Neural cell (in vitro differentiated cells): ENCODE data around the gene ABI3BP.

Experiments used
- EZH2 ChIP-seq: fragments of 200-600, 300-800 bp; shearing (Covaris generic), sonication (generic); IDR thresholded peaks from 2 replicates; pipeline ENCODE4 v1.6.1; 2014; ENCODE audit warnings: antibody characterized with exemption, low read length, borderline replicate concordance, mild to moderate bottlenecking; ENCODE audit not compliant: insufficient read depth, poor library complexity, severe bottlenecking
- POLR2AphosphoS5 ChIP-seq: IDR thresholded peaks from 2 replicates; pipeline ENCODE4 v1.6.1; 2012
- SMC3 ChIP-seq: fragments of 450-650 bp; conservative IDR thresholded peaks from 2 replicates; pipeline ENCODE4 v1.6.1; 2014; ENCODE audit warnings: antibody characterized with exemption, mild to moderate bottlenecking, moderate library complexity; ENCODE audit not compliant: poor library complexity
- TAF1 ChIP-seq: IDR thresholded peaks from 2 replicates; pipeline ENCODE4 v1.6.1; 2012; ENCODE audit warnings: low read depth
- TF ChIP-seq, protein P1 (sequence below): fragments of 450-650 bp; IDR thresholded peaks from 2 replicates; pipeline ENCODE4 v1.5.1; 2014; ENCODE audit warnings: antibody characterized with exemption, mild to moderate bottlenecking, moderate library complexity; ENCODE audit not compliant: poor library complexity, severe bottlenecking

GRCh38 chr3:100743535-100743934 lies 249.7 kb downstream of the ABI3BP start:
- TF ChIP-seq, protein P1, sequence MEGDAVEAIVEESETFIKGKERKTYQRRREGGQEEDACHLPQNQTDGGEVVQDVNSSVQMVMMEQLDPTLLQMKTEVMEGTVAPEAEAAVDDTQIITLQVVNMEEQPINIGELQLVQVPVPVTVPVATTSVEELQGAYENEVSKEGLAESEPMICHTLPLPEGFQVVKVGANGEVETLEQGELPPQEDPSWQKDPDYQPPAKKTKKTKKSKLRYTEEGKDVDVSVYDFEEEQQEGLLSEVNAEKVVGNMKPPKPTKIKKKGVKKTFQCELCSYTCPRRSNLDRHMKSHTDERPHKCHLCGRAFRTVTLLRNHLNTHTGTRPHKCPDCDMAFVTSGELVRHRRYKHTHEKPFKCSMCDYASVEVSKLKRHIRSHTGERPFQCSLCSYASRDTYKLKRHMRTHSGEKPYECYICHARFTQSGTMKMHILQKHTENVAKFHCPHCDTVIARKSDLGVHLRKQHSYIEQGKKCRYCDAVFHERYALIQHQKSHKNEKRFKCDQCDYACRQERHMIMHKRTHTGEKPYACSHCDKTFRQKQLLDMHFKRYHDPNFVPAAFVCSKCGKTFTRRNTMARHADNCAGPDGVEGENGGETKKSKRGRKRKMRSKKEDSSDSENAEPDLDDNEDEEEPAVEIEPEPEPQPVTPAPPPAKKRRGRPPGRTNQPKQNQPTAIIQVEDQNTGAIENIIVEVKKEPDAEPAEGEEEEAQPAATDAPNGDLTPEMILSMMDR = no peak
- TF ChIP-seq TAF1 (no peak), EZH2 (no peak), POLR2AphosphoS5 (no peak), SMC3 (no peak)
